ENCODE data around the gene ZNF740.
"Not testable (repeated sequence)": the region's sequence is repeated elsewhere in the genome, so short reads cannot be mapped to it uniquely, and the experiment has no call there.

The ZNF740 gene

GRCh38 chr12:53195516-53196420, 15.2 kb downstream of the ZNF740 start:
- no peak for DNase-seq

- DNase-seq = no peak
Observed at GRCh38 chr12:53196486-53196885, 16.0 kb downstream of the ZNF740 start.

- DNase-seq = no peak
Observed at GRCh38 chr12:53197011-53197640, 16.6 kb downstream of the ZNF740 start.

- no peak for DNase-seq
Observed at GRCh38 chr12:53198486-53199110, 18.1 kb downstream of the ZNF740 start.

GRCh38 chr12:53199700-53200099, 19.2 kb downstream of the ZNF740 start:
- DNase-seq = no peak

- no peak for DNase-seq
Observed at GRCh38 chr12:53200107-53200457, 19.6 kb downstream of the ZNF740 start.

- no peak for DNase-seq
Observed at GRCh38 chr12:53200458-53201176, 20.1 kb downstream of the ZNF740 start.

GRCh38 chr12:53201177-53201541, 20.6 kb downstream of the ZNF740 start:
- no peak for DNase-seq

- no peak for DNase-seq
Observed at GRCh38 chr12:53201639-53202038, 21.1 kb downstream of the ZNF740 start.

GRCh38 chr12:53202316-53202715, 21.8 kb downstream of the ZNF740 start:
- not testable (repeated sequence) for DNase-seq

- DNase-seq = no peak
Observed at GRCh38 chr12:53204351-53204750, 23.8 kb downstream of the ZNF740 start.

- no peak for DNase-seq
Observed at GRCh38 chr12:53205747-53206419, 25.4 kb downstream of the ZNF740 start.

- no peak for DNase-seq
Observed at GRCh38 chr12:53207042-53207441, 26.5 kb downstream of the ZNF740 start, which contains the start of gene ITGB7. Gene ITGB7, minus strand, starts transcription at chr12:53207251. Its CDS starts 6,808 bp downstream, at chr12:53200443.

- no peak for DNase-seq
Observed at GRCh38 chr12:53208435-53208834, 27.9 kb downstream of the ZNF740 start.

GRCh38 chr12:53208877-53209463, 28.4 kb downstream of the ZNF740 start:
- no peak for DNase-seq

- no peak for DNase-seq
Observed at GRCh38 chr12:53210843-53211242, 30.3 kb downstream of the ZNF740 start.

- DNase-seq = peak in 1 of 3 experiments; percentile 16
Observed at GRCh38 chr12:53211476-53212381, 31.2 kb downstream of the ZNF740 start.

GRCh38 chr12:53212931-53213330, 32.4 kb downstream of the ZNF740 start:
- DNase-seq = no peak

- DNase-seq = peak; percentile 78 to 89 (median 85)
Observed at GRCh38 chr12:53213348-53213747, 32.8 kb downstream of the ZNF740 start.

GRCh38 chr12:53214221-53214620, 33.7 kb downstream of the ZNF740 start:
- DNase-seq = no peak
